HEK293 (cell line): ENCODE measurements around the gene FAM236A.
"Not testable (repeated sequence)": the region's sequence is repeated elsewhere in the genome, so short reads cannot be mapped to it uniquely, and the experiment has no call there.

Experiments used
- ZFHX2 ChIP-seq: fragments of 450-650 bp; formaldehyde crosslinking; conservative IDR thresholded peaks from 2 replicates; pipeline ENCODE4 v1.5.1; 2016; ENCODE audit warnings: missing biosample characterization, missing genetic modification characterization
- ZFP37 ChIP-seq: fragments of 450-650 bp; formaldehyde crosslinking; IDR thresholded peaks from 2 replicates; pipeline ENCODE4 v1.5.1; 2016; ENCODE audit warnings: missing biosample characterization, missing genetic modification characterization
- ZNF121 ChIP-seq: fragments of 450-650 bp; formaldehyde crosslinking; IDR thresholded peaks from 2 replicates; pipeline ENCODE4 v1.5.1; 2016; ENCODE audit warnings: missing biosample characterization, missing genetic modification characterization
- ZNF311 ChIP-seq: fragments of 450-650 bp; formaldehyde crosslinking; IDR thresholded peaks from 2 replicates; pipeline ENCODE4 v1.5.1; 2017; ENCODE audit warnings: missing biosample characterization, missing genetic modification characterization, borderline replicate concordance
- ZNF335 ChIP-seq: fragments of 450-650 bp; formaldehyde crosslinking; conservative IDR thresholded peaks from 2 replicates; pipeline ENCODE4 v1.5.1; 2016; ENCODE audit warnings: missing biosample characterization, missing genetic modification characterization
- ZNF354C ChIP-seq: fragments of 450-650 bp; formaldehyde crosslinking; IDR thresholded peaks from 2 replicates; pipeline ENCODE4 v1.5.1; 2016; ENCODE audit warnings: missing biosample characterization, missing genetic modification characterization, low read depth, borderline replicate concordance
- ZNF544 ChIP-seq: fragments of 450-650 bp; formaldehyde crosslinking; IDR thresholded peaks from 2 replicates; pipeline ENCODE4 v1.5.0; 2017; ENCODE audit warnings: missing biosample characterization, missing genetic modification characterization
- ZNF776 ChIP-seq: fragments of 450-650 bp; formaldehyde crosslinking; IDR thresholded peaks from 2 replicates; pipeline ENCODE4 v1.5.0; 2017; ENCODE audit warnings: missing biosample characterization, missing genetic modification characterization, borderline replicate concordance
- TF ChIP-seq, protein P1 (sequence below): fragments of 450-650 bp; formaldehyde crosslinking; IDR thresholded peaks from 2 replicates; pipeline ENCODE4 v1.5.1; 2016; ENCODE audit warnings: missing biosample characterization, missing genetic modification characterization
- TF ChIP-seq, protein P2 (sequence below): fragments of 450-650 bp; formaldehyde crosslinking; IDR thresholded peaks from 2 replicates; pipeline ENCODE4 v1.5.1; 2016; ENCODE audit warnings: missing biosample characterization, missing genetic modification characterization
- TF ChIP-seq, protein P3 (sequence below): fragments of 450-650 bp; formaldehyde crosslinking; IDR thresholded peaks from 2 replicates; pipeline ENCODE4 v1.5.1; 2016; ENCODE audit warnings: missing biosample characterization, missing genetic modification characterization
- TF ChIP-seq, protein P4 (sequence below): fragments of 450-650 bp; formaldehyde crosslinking; IDR thresholded peaks from 2 replicates; pipeline ENCODE4 v1.5.1; 2016; ENCODE audit warnings: missing biosample characterization, missing genetic modification characterization
- TF ChIP-seq, protein P5 (sequence below): fragments of 450-650 bp; formaldehyde crosslinking; conservative IDR thresholded peaks from 2 replicates; pipeline ENCODE4 v1.5.1; 2016; ENCODE audit warnings: low read depth, missing biosample characterization, missing genetic modification characterization

DNA sequence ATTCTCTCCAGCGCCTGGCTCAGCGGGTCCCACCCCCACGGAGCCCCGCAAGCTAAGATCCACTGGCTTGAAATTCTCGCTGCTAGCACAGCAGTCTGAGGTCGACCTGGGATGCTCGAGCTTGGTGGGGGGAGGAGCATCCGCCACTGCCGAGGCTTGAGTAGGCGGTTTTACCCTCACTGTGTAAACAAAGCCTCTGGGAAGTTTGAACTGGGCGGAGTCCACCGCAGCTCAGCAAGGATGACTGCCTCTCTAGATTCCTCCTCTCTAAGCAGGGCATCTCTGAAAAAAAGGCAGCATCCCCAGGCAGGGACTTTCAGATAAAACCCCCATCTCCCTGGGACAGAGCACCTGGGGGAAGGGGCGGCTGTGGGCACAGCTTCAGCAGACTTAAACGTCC, 48.3 kb upstream of the FAM236A start:
- TF ChIP-seq ZNF335; ZNF311 (tag by site-specific recombination); ZNF776 (tag by site-specific recombination); ZNF121 (tag by site-specific recombination); ZFHX2; ZNF354C (tag by site-specific recombination); ZFP37; ZNF544 (tag by site-specific recombination): not testable (repeated sequence)
- TF ChIP-seq, protein P1, sequence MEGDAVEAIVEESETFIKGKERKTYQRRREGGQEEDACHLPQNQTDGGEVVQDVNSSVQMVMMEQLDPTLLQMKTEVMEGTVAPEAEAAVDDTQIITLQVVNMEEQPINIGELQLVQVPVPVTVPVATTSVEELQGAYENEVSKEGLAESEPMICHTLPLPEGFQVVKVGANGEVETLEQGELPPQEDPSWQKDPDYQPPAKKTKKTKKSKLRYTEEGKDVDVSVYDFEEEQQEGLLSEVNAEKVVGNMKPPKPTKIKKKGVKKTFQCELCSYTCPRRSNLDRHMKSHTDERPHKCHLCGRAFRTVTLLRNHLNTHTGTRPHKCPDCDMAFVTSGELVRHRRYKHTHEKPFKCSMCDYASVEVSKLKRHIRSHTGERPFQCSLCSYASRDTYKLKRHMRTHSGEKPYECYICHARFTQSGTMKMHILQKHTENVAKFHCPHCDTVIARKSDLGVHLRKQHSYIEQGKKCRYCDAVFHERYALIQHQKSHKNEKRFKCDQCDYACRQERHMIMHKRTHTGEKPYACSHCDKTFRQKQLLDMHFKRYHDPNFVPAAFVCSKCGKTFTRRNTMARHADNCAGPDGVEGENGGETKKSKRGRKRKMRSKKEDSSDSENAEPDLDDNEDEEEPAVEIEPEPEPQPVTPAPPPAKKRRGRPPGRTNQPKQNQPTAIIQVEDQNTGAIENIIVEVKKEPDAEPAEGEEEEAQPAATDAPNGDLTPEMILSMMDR (tag by site-specific recombination): not testable (repeated sequence)
- TF ChIP-seq, protein P2, sequence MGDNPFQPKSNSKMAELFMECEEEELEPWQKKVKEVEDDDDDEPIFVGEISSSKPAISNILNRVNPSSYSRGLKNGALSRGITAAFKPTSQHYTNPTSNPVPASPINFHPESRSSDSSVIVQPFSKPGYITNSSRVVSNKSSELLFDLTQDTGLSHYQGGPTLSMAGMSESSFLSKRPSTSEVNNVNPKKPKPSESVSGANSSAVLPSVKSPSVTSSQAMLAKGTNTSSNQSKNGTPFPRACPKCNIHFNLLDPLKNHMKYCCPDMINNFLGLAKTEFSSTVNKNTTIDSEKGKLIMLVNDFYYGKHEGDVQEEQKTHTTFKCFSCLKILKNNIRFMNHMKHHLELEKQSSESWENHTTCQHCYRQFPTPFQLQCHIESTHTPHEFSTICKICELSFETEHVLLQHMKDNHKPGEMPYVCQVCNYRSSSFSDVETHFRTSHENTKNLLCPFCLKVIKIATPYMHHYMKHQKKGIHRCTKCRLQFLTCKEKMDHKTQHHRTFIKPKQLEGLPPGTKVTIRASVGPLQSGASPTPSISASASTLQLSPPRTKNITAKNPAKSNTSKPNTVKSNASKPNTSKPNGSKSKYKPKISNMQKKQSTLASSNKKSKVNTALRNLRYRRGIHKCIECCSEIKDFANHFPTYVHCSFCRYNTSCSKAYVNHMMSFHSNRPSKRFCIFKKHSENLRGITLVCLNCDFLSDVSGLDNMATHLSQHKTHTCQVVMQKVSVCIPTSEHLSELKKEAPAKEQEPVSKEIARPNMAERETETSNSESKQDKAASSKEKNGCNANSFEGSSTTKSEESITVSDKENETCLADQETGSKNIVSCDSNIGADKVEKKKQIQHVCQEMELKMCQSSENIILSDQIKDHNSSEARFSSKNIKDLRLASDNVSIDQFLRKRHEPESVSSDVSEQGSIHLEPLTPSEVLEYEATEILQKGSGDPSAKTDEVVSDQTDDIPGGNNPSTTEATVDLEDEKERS (tag by site-specific recombination): not testable (repeated sequence)
- TF ChIP-seq, protein P3, sequence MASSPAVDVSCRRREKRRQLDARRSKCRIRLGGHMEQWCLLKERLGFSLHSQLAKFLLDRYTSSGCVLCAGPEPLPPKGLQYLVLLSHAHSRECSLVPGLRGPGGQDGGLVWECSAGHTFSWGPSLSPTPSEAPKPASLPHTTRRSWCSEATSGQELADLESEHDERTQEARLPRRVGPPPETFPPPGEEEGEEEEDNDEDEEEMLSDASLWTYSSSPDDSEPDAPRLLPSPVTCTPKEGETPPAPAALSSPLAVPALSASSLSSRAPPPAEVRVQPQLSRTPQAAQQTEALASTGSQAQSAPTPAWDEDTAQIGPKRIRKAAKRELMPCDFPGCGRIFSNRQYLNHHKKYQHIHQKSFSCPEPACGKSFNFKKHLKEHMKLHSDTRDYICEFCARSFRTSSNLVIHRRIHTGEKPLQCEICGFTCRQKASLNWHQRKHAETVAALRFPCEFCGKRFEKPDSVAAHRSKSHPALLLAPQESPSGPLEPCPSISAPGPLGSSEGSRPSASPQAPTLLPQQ: not testable (repeated sequence)
- TF ChIP-seq, protein P4, sequence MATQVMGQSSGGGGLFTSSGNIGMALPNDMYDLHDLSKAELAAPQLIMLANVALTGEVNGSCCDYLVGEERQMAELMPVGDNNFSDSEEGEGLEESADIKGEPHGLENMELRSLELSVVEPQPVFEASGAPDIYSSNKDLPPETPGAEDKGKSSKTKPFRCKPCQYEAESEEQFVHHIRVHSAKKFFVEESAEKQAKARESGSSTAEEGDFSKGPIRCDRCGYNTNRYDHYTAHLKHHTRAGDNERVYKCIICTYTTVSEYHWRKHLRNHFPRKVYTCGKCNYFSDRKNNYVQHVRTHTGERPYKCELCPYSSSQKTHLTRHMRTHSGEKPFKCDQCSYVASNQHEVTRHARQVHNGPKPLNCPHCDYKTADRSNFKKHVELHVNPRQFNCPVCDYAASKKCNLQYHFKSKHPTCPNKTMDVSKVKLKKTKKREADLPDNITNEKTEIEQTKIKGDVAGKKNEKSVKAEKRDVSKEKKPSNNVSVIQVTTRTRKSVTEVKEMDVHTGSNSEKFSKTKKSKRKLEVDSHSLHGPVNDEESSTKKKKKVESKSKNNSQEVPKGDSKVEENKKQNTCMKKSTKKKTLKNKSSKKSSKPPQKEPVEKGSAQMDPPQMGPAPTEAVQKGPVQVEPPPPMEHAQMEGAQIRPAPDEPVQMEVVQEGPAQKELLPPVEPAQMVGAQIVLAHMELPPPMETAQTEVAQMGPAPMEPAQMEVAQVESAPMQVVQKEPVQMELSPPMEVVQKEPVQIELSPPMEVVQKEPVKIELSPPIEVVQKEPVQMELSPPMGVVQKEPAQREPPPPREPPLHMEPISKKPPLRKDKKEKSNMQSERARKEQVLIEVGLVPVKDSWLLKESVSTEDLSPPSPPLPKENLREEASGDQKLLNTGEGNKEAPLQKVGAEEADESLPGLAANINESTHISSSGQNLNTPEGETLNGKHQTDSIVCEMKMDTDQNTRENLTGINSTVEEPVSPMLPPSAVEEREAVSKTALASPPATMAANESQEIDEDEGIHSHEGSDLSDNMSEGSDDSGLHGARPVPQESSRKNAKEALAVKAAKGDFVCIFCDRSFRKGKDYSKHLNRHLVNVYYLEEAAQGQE (tag by site-specific recombination): not testable (repeated sequence)
- TF ChIP-seq, protein P5, sequence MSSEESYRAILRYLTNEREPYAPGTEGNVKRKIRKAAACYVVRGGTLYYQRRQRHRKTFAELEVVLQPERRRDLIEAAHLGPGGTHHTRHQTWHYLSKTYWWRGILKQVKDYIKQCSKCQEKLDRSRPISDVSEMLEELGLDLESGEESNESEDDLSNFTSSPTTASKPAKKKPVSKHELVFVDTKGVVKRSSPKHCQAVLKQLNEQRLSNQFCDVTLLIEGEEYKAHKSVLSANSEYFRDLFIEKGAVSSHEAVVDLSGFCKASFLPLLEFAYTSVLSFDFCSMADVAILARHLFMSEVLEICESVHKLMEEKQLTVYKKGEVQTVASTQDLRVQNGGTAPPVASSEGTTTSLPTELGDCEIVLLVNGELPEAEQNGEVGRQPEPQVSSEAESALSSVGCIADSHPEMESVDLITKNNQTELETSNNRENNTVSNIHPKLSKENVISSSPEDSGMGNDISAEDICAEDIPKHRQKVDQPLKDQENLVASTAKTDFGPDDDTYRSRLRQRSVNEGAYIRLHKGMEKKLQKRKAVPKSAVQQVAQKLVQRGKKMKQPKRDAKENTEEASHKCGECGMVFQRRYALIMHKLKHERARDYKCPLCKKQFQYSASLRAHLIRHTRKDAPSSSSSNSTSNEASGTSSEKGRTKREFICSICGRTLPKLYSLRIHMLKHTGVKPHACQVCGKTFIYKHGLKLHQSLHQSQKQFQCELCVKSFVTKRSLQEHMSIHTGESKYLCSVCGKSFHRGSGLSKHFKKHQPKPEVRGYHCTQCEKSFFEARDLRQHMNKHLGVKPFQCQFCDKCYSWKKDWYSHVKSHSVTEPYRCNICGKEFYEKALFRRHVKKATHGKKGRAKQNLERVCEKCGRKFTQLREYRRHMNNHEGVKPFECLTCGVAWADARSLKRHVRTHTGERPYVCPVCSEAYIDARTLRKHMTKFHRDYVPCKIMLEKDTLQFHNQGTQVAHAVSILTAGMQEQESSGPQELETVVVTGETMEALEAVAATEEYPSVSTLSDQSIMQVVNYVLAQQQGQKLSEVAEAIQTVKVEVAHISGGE (tag by site-specific recombination): not testable (repeated sequence)
